Daoy (cell line): ENCODE data around the gene EIF2S1. TPM values are rescaled to one million over a fixed set of nuclear protein-coding genes. Genes with fewer than 3 reads are reported as not detected.
"Not testable (repeated sequence)": the region's sequence is repeated elsewhere in the genome, so short reads cannot be mapped to it uniquely, and the experiment has no call there.

Experiments used
- DNase-seq: peaks from one replicate; pipeline ENCODE4 v3.0.0-alpha.2; 2015; ENCODE audit warnings: low read depth
- total RNA-seq: library from RNA; depleted of rRNA; stranded (reverse); fragments of >200 nt; shearing (Covaris generic); gene quantifications from 2 replicates; pipeline ENCODE4 v1.2.3, GENCODE V29; 2014

EIF2S1 gene
- total RNA-seq, 1 experiment from 2014 or later, result 654 TPM

DNA sequence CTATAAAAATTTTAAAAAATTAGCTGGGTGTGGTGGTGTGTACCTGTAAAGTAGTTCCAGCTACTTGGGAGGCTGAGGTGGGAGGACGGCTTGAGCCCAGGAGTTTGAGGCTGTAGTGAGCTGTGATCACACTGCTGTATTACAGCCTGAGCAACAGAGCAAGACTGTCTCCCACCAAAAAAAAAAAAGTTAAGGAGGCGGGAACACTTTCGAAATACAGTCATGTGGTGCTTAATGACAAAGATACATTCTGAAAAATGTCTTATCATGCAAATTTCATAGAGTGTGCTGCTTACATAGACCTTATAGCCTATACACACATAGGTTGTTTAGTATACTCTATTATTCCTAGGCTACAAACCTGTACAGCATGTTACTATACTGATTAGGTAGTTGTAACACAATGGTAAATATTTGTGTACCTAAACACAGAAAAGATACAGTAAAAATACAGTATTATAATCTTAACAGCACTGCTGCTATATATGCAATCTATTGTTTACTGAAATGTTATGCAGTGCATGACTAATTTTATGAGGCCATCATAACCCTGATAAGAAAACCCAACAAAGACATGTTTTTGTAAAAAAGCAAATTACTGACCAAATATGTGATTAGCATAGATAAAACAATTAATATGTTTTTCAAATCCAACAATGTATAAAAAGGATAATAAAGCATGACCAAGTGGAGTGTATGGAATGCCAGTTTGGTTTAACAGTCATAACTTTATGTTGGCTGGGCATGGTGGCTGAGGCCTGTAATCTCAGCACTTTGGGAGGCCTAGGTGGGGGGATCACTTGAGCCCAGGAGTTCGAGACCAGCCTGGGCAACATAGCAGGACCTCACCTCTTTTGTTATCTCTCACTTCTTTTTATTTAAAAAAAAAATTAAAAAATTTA, 11.4 kb downstream of the EIF2S1 start:
- DNase-seq, result no peak

DNA sequence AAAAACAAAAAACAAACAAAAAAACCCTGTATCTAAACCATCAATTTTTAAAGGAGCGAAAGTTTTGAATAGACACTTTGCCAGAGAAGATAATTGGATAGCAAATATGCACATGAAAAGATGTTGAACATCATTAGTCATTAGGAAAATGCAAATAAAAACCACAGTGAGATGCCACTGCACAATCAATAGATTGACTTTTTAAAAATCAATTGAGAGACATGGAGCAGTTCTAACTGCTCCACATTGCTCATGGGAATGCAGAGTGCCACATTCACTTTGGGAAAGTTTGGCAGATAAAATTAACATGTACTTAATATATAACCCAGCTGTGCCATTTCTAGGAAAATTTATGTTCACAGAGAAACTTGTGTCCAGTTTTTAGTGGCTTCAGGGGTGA, 12.7 kb downstream of the EIF2S1 start:
- no peak for DNase-seq

DNA sequence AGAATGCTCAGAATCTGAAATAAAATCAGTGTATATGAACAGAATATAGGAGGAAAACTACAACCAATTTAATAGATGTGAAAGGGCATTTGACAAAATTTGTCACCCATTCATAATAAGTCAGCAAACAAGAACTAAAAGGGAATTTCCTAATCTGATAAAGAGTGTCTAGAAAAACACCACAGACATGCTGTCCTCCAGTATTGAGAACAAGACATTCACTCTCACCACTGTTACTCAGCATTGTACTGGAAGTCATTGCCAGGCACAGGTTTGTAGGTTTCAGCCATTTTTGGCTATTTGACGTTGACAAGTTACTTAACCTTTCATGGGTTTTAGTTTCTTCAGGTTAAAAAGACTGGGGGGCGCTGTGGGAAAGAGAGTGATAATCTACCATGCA, 13.2 kb downstream of the EIF2S1 start:
- DNase-seq, result peak; percentile 22

DNA sequence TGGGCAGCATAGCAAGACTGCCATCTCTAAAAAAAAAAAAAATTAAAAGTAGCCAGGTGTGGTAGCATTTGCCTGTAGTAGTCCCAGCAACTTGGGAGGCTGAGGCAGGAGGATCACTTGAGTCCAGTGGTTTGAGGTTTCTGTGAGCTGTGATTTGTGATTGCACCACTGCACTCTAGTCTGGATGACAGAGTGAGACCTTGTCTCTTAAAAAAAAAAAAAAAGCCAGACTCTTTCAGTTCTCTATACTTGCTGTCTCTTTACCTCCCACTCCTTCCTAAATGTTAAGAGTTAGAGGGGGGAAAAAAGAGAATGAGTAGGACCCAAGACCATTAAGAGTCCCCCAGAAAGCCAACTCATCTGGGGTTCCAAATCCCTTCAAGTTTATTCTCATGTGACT, 17.8 kb downstream of the EIF2S1 start:
- no peak for DNase-seq

DNA sequence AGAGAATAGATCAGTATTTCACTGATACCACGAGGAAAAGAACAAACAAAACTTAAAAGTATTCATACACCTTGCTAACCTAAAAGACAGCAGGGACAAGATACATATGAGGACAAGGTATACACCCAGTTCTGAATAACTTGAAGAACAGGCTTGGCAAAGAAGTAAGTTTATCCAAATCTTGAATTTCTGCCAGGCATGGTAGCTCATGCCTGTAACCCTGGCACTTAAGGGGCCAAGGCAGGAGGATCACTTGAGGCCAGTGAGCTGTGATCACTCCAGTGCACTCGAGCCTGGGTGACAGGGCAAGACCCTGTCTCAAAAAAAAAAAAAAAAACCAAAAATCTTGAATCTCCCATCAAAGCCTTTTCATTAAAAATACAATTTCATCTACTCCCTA, 25.0 kb downstream of the EIF2S1 start:
- no peak for DNase-seq

DNA sequence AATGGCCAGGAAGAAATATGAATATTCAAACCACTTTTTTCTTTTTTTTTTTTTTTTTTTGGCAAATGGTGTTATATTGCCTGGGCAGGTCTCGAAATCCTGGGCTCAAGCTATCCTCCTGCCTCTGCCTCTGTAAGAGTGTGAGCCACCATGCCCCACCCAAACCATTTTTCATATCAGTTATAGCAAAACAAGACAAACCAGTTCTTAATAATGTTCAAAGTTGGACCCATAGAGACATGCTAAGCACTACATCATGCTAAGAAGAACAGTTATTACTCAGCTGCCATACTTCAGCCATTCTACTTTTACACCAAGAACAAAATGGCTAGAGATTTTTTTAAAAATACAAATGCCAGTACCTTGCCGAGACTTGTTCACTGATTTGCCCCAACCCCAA, 25.5 kb downstream of the EIF2S1 start:
- no peak for DNase-seq

DNA sequence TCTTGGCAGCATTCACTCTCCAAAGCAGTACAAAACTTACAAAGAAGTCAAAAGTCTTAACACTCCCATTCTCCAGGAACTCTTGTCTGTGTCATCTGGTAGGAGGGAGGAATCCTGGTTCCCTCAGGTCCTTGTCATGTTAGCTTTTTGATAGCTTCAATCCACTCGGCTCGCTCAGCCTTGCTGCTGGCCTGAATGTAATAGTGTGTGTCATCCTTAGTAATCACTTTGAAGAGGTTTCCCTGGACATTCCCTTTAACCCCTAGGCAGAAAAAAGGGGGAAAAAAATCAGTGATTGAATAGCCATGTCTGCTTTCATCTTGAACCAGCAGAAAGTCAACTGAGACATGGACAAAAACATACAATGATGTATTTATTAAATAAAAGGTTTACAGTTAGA, 27.1 kb downstream of the EIF2S1 start:
- peak; percentile 32 for DNase-seq

DNA sequence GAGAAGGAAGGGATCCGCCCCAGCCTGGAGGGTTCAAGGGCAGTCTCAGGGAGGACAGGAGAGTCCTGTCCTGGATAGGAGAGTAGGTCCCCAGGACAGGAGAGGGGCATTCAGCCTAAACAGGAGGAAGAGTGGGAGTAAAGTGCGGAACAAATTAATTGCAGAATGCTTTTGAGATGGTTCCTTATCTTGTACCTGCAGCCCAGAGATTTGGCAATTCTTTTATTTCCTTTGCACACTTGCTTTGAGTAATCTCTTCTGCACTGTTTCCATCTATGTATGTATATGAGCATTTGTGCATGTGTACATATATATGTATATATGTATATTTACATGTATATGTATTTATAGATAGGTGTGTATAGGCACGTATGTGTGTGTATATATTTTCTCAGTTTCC, 29.1 kb downstream of the EIF2S1 start:
- DNase-seq, result no peak

DNA sequence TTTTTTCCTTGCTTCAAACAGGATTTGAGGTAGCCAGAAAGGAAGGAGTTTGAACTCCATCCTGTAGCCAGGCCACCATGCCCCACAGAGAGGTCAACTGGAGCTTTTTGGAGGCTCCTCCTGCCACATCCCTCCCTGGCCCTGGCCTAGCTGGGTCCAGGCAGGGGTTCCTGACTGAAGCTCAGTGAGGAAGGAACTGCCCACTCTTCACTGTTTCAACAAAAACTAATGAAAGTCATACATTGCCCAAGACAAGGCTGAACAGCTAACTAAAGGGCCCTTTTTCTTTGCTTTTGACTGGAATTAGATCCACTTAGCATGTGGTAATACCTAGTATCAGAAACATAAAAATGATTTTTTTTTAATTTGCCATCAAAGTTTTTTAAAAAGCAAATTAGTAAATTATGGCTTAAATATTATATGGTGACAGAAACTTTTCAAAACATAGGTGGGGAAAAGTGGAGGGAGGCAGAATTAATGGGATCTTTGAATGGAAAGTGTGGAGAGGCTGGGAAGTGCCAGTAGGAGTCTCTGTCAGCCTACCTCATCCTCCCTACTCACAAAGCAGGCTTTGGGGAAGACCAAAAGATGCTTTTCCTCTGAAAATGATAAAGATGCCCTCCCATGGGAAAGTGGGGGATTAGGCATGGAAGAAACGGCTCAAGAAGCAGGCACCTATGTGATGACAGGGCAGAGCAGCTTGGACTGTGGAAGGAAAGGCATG, 29.8 kb downstream of the EIF2S1 start:
- no peak for DNase-seq

DNA sequence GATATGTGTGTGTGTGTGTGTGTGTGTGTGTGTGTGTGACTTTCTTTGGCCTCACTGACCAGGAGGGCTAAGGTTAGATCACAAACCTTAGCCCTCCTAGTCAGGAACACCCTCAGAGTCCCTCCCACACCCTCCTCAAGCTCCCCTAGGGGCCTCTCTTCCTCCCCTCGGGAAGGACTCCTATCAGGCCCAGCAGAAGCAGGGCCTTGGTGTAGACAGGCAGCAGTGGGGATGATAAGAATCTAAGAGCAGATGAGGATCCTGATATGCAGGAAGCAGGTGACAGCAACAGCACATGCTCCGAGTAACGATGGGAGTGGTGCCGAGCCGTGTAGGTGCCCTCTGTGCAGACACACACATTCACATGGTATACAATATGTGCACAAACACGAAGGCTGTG, 31.1 kb downstream of the EIF2S1 start:
- DNase-seq, result no peak

DNA sequence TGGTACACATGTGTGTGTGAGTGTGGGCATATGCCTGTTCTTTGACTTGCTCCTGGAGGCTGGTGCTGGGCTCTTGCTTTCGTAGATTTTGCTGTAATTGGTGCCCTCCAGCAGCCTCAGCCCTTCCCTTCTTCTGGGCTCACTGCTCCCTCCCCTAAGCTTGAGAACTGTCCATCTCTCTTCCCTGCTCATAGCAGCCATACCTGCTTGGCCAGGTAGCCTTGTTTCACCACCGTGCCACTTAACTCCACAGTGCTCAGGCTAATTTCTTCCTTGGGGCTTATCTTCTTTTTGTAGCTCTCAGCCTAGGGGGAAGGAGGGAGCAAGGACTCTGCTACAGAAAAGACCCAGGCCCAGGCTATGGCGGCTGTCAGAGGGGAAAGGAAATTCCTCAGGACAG, 32.0 kb downstream of the EIF2S1 start:
- DNase-seq, result no peak

DNA sequence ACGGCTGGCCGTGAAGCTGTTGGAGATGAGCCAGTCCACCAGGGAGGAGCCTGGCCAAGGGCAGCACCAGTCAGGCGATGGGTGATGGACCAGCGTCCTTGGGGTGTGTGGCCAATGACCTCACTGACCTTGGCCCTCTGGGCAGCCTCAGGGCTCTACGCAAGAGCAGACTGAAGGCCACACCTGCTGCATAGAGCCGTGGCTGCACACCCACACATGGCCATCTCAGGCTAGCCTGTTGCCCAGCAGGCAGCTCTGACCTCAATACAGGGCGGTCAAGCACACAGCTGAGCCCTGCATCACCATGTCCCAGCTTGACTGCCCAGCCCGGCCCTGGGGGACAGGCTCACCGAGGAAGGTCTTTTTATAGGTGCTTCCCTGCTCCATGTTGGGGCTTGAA, 32.7 kb downstream of the EIF2S1 start:
- no peak for DNase-seq

DNA sequence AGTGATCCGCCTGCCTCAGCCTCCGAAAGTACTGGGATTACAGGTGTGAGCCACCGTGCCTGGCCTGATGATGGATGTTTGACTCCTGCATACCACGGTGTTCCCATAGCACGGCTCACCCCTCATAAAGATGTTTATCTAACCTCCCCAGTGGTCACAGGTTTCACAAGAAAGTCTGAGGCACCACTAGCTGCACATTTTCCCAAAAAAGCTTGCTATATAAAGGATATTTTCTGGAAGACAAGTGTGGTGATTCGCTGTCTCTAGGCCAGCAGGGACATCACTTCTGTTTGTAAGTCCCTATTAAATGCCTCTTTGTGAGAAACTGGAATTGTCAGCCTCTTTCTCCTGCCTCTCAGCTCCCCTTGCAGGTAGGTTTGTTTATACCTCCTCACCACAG, 33.6 kb downstream of the EIF2S1 start:
- peak; percentile 21 for DNase-seq

DNA sequence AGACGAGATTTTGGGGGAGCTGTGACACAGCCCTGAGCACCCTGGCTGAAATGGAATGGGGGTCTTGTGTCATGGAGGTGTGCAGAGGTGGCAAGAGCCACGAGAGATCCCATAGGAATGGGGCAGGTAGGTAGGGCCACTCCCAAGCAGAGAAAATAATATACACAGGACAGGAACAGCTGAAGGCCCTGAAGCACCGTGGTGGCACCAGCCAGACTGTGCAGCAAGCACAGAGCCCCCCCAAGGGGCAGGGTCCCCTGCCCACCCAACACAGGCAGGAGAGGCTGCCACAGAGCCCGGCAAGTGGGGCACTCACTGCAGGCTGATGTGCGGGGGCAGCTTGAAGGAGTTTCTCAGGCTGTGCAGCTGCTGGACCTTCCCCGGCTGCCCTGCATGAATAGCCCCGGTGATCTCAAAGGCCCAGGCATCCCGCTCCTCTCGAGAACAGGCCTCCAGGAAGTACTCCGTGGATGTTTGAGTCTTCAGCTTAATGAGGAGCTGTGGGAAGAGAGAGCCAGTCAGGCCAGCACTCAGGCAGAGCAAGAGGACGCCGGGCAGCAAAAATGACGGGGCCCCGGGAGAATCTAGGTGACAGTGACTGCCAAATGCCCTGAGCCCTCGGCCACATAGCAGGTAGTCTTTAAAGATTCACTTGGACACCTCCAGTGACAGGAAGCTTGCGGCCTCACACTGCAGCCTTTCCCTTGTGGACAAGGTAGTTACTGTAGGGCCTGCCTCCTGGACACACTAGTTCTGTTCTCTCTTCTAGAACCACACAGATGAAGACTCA, 35.2 kb downstream of the EIF2S1 start:
- DNase-seq, result no peak

DNA sequence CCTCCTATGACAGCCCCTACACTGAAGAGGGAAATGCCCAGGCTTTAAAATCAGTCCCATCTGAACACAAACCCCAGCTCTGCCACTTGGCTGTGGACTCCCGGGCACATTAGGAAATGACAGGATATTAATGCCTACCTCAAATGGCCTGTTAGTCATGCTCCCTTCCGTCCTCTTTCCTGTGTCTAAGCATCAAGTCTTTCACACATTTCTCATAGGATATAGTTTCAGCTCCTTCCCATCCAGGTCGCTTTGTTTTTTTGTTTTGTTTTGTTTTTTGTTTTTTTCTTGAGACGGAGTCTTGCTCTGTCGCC, 35.7 kb downstream of the EIF2S1 start:
- DNase-seq, result peak; percentile 65

DNA sequence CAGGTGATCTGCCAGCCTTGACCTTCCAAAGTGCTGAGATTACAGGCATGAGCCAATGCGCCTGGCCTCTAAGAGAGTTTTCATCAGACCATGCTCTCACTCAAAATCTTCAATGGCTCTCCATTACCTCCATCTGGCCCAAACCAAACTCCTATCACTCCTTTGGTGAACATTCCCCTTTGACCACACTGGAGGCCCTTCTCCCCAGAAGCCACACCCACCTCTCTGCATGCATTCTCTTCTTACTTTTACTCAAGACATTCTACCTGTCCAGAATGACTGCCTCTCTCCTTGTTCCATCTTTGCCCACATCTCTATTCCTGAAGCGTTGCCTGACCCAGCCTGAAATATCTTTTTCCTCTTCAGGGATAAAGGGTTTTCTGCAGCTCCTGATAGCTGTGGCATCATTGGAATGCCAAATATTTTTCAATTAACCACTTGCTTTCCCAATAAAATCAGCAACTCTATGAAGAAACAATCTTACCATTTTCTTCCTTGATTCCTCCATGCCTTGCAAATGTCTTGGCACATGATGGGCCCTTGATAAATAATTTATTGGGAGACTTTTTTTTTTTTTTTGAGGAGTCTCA, 36.3 kb downstream of the EIF2S1 start:
- no peak for DNase-seq

DNA sequence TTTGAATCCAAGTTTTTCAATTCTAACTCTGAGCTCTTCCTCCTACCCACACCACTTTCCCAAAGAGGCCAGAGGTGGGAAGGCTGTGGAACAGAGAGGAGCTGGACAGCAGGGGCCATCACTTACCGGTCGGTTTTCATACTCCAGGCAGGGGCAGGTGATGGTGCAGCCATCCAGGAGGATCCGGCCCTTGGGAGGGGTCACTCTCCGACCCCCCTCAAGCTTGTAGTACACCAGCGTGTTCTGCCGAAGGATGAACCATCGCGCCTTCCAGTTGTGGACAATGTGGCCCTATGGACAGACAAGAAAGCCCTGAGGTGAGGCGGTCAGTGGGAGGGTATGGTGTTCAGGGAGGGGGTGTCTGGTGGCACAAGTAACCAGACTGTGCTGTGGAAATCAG, 37.4 kb downstream of the EIF2S1 start:
- DNase-seq, result no peak

DNA sequence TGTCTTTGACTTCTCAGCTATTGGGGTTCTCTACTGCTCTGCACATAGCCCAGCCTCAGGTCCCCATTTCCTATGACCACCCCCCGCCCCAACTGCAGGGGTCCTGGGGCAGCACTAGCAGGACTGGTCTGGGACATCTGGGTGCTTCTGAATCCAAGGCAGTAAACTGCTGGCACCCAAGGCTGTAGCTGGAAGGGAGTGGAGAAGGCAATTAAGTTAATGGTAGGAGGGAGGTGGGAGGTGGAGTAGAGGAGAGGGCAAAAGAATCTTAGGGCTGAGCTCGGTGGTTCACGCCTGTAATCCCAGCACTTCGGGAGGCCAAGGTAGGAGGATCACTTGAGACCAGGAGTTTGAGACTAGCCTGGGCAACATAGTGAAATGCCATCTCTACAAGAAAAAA, 40.3 kb downstream of the EIF2S1 start:
- DNase-seq, result no peak

DNA sequence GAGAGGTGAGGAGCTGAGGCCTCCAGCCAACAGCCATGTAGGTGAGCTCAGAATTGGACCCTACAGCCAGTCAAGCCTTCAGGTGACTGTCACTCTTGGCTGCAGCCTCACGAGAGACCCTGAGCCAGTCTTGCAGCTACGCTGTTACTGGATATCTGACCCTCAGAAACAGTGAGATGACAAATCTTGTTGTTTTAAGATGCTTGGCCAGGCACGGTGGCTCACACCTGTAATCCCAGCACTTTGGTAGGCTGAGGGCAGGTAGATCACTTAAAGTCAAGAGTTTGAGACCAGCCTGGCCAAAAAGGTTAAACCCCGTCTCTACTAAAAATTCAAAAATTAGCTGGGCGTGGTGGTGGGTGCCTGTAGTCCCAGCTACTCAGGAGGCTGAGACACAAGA, 45.6 kb downstream of the EIF2S1 start:
- DNase-seq, result no peak

DNA sequence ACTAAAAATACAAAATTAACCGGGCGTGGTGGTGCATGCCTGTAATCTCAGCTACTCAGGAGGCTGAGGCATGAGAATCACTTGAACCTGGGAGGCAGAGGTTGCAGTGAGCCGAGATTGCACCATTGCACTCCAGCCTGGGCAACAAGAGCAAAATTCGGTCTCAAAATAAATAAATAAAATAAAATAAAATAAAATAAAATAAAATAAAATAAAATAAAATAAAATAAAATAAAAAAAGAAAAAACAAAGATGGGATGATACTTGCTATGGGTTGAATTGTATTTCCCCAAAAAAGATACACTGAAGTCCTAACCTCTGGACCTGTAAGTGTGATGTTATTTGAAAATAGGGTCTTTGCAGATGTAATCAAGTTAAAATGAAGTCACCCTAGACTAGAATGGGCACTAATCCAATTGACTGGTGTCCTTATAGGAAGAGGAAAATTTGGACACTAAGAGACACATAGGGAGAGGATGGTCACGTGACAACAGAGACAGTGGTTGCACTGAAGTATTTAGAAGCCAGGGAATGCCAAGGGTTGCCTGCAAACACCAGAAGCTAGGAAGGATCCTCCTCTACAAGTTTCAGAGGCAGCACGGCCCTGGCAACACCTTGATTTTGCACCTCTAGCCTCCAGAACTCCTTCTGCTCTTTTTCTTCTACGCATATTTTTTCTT, 48.1 kb downstream of the EIF2S1 start:
- not testable (repeated sequence) for DNase-seq

DNA sequence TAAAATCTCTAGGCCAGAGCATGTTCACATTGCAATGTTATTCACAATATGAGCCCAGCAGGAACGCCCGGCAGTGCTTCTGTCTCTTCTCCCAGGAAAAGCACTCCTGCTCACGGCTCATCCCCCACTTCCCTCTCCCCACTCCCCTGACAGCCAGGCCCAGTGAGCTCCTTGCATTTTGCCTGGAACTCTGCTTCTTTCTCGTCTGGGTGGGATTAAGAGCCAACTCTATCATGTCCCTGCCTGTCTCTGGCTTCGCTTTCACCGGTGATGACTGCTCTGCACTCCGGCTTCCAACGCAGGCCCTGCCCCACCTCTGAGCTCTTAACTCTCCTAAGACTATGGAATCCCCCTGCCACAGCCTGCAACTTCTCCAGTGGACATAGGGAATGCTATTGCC, 49.3 kb downstream of the EIF2S1 start:
- no peak for DNase-seq

DNA sequence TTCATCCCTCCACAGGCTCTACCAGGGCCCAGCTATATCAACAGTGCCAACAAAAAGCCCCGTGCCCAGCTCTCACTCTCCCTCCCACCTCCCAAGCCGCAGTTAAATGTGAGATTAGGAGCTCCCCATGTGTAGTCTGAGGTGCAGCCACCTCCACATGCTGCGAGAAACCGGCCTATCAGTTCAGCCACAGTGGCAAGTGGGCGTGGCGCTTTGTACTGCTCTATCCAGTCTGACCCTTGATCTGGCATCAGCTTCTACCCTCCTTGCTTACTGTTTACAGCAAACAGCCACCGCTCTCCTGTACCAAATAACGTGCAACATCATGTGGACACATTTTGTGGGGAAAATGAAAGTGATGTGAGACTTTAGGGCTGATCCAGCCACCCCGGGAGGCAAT, 50.2 kb downstream of the EIF2S1 start:
- no peak for DNase-seq
